Measurements from ENCODE around the gene DDX42. TPM values are rescaled to one million over a fixed set of nuclear protein-coding genes. Genes with fewer than 3 reads are reported as not detected.

DDX42 gene
- total and polyA plus RNA-seq, 9 of the 15 experiments (the other 6 are each of a cell fraction or from before 2014, with no cell fraction given): 16.5 to 149 (median 87.6) TPM

GRCh38 chr17:63827002-63827800 is 53.2 kb downstream of the DDX42 start, which contains the start of the genes FTSJ3 and PSMC5 (continued):
- TF ChIP-seq ZNF592 (IDR thresholded peaks at IDR 0.05) (no peak), ZNF175 (CRISPR knock-in tag; IDR thresholded peaks at IDR 0.05; ENCODE audit: low read depth) (no peak), KDM5B (IDR thresholded peaks at IDR 0.05; ENCODE audit: insufficient replicate concordance, low read depth, low read length) (peak; percentile 87), MYNN (IDR thresholded peaks at IDR 0.05) (no peak), MYNN (CRISPR knock-in tag; IDR thresholded peaks at IDR 0.05) (no peak), NCOA2 (IDR thresholded peaks at IDR 0.05; ENCODE audit: partially characterized antibody in 2 of 2) (no peak), AFF4 (CRISPR knock-in tag; IDR thresholded peaks at IDR 0.05) (peak; percentile 90), ZBTB17 (CRISPR knock-in tag; IDR thresholded peaks at IDR 0.05) (0 out of 2 replicates have a peak, but pooled peaks have one; percentile 44), ZNF77 (CRISPR knock-in tag; IDR thresholded peaks at IDR 0.05) (no peak), MBD2 (IDR thresholded peaks at IDR 0.05; ENCODE audit: borderline replicate concordance, low read depth) (peak; percentile 76), ZNF277 (CRISPR knock-in tag; IDR thresholded peaks at IDR 0.05; ENCODE audit: borderline replicate concordance) (no peak)
- TF ChIP-seq, protein P1, sequence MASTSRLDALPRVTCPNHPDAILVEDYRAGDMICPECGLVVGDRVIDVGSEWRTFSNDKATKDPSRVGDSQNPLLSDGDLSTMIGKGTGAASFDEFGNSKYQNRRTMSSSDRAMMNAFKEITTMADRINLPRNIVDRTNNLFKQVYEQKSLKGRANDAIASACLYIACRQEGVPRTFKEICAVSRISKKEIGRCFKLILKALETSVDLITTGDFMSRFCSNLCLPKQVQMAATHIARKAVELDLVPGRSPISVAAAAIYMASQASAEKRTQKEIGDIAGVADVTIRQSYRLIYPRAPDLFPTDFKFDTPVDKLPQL (IDR thresholded peaks at IDR 0.05; ENCODE audit: extremely low read depth, insufficient read length): peak; percentile 31
